Adrenal gland (tissue), 12 donors: ENCODE measurements around the gene TNIP2. TPM values are rescaled to one million over a fixed set of nuclear protein-coding genes. Genes with fewer than 3 reads are reported as not detected.
"Not testable (repeated sequence)": the region's sequence is repeated elsewhere in the genome, so short reads cannot be mapped to it uniquely, and the experiment has no call there.

Experiments used
- DNase-seq, 7 donors: peaks; one replicate each; pipeline ENCODE4 v3.0.0-alpha.2; 2019 to 2020
- H3K27ac ChIP-seq, 5 donors: fragments of 200-600 bp; sonication (generic) in 4 of 5; 1 replicate in 3 of 5; 2 replicates in 2 of 5; pipeline versions ENCODE4 v1.5.1 to v1.8.0; 2016 to 2020; ENCODE audit warnings: mild to moderate bottlenecking in 1 of 5
- H3K27me3 ChIP-seq: fragments of 200-600 bp; 2 replicates; pipeline ENCODE4 v1.8.0; 2021
- H3K36me3 ChIP-seq, 2 donors: fragments of 200-600 bp; replicated peaks in 1 of 2; 1 replicate in 1 of 2; 2 replicates in 1 of 2; pipeline versions ENCODE4 v1.5.1 to v1.8.0; 2018 to 2022
- H3K4me1 ChIP-seq, 2 donors: fragments of 200-600 bp; replicated peaks in 1 of 2; 1 replicate in 1 of 2; 2 replicates in 1 of 2; pipeline versions ENCODE4 v1.5.1 to v1.8.0; 2018 to 2021
- H3K4me3 ChIP-seq, 4 donors: fragments of 200-600 bp; sonication (generic) in 3 of 4; one replicate each; pipeline ENCODE4 v1.5.1; 2016 to 2018
- H3K9me3 ChIP-seq, 3 donors: fragments of 200-600 bp; sonication (generic) in 1 of 3; replicated peaks in 1 of 3; 1 replicate in 2 of 3; 2 replicates in 1 of 3; pipeline versions ENCODE4 v1.5.1 to v1.8.0; 2016 to 2021
- CTCF ChIP-seq, 6 experiments: fragments of 450-650 bp in 4 of 6; fragments of 200-600 bp in 2 of 6; sonication (generic) in 1 of 6; IDR thresholded peaks; 1 replicate in 5 of 6; 2 replicates in 1 of 6; pipeline versions ENCODE4 v1.5.1 to v1.8.0; 2016 to 2021; ENCODE audit warnings: antibody characterized with exemption in 6 of 6, mild to moderate bottlenecking in 2 of 6, moderate library complexity in 1 of 6
- POLR2A ChIP-seq, 2 donors: fragments of 450-650 bp; IDR thresholded peaks; one replicate each; pipeline ENCODE4 v1.6.1; 2017; ENCODE audit warnings: antibody characterized with exemption in 2 of 2, mild to moderate bottlenecking in 2 of 2, moderate library complexity in 1 of 2
- WGBS, 4 donors: extraction: QIAGEN DNeasy Blood & Tissue Kit in 2 of 4; methylation state at CpG; one replicate each; pipeline versions ENCODE4 v1.1.5 to v1.1.7; 2013 to 2017; 5-methylcytosine and 5-hydroxymethylcytosine counted together
- intact Hi-C, 2 donors: fragments of 100-400 bp; cut with DNase I; formaldehyde crosslinking; loops; one replicate each; pipeline versions ENCODE4 v1.14.1 to v1.15.0; 2022 to 2023
- polyA plus RNA-seq, 3 donors: library from polyadenylated mRNA; stranded (reverse); fragments of 200-250 nt in 2 of 3; fragments of 350-450 nt in 1 of 3; fragmentation: Illumina TruSeq in 1 of 3; extraction: RNeasy Lipid Tissue Mini Kit (QIAGEN cat#74804) in 1 of 3; gene quantifications; one replicate each; pipeline ENCODE4 v1.2.3, GENCODE V29; 2013 to 2014
- total RNA-seq, 9 donors: library from RNA; depleted of rRNA in 4 of 9; stranded (reverse); fragments of >200 nt in 4 of 9; fragments of 120-200 nt in 1 of 9; fragmentation: NEBNext Ultra II Directional in 1 of 9; extraction: Animal tissue kit (Norgen Biotek cat#: 25700) in 1 of 9; gene quantifications; one replicate each; pipeline versions ENCODE4 v1.1.0 to v1.2.4, GENCODE V29; 2013 to 2023
- donor health status: healthy with polysubstance abuse.
- donor health status: Bipolar disorder and iron deficiency.
- donor health status: DM: yes; HTN: yes; CAD: no.
- donor health status: DM: no; HTN: no; CAD: no.
- donor health status: DM: no; HTN: no; CAD: no.
- donor health status: DM: yes; HTN: yes; CAD: no.

Gene TNIP2
- total and polyA plus RNA-seq, 12 donors = 7.8 to 57.7 (median 35.7) TPM

- H3K27me3 ChIP-seq = no peaks in the 10 kb centered on the region
- H3K9me3 ChIP-seq = no peaks in the 10 kb centered on the region
- intact Hi-C loops = no loop called here
- TF ChIP-seq CTCF (IDR thresholded peaks at IDR 0.05) (no peak), POLR2A (IDR thresholded peaks at IDR 0.05) (no peak)
- H3K36me3 ChIP-seq = peaks cover 0 to 25% of the 10 kb centered on the region in 2 donors
- H3K4me3 ChIP-seq = no peak overlapping the region
- DNase-seq = no peak
- no peaks in the 10 kb centered on the region for H3K4me1 ChIP-seq
- WGBS, 4 donors = 98 to 99% (median 99%) methylated on average over 6 to 9 of the region's 9 CpGs
- no peak overlapping the region for H3K27ac ChIP-seq
These were observed 26.6 kb downstream of the TNIP2 start for GRCh38 chr4:2729533-2729875.

- H3K9me3 ChIP-seq = no peaks in the 10 kb centered on the region
- H3K4me3 ChIP-seq = no peak overlapping the region
- TF ChIP-seq POLR2A (IDR thresholded peaks at IDR 0.05) (no peak), CTCF (IDR thresholded peaks at IDR 0.05) (no peak)
- H3K36me3 ChIP-seq = peaks cover 0 to 25% of the 10 kb centered on the region in 2 donors
- no peaks in the 10 kb centered on the region for H3K27me3 ChIP-seq
- H3K27ac ChIP-seq = no peak overlapping the region
- intact Hi-C loops = no loop called here
- peak in 1 of 7 donors; percentile 11 for DNase-seq
- H3K4me1 ChIP-seq = no peaks in the 10 kb centered on the region
- WGBS, 4 donors = 90 to 97% (median 97%) methylated on average over 12 of the region's 12 CpGs
These were observed 27.2 kb downstream of the TNIP2 start for GRCh38 chr4:2728806-2729532.

- TF ChIP-seq POLR2A (IDR thresholded peaks at IDR 0.05) = no peak
- no peak for TF ChIP-seq CTCF (IDR thresholded peaks at IDR 0.05)
- 70 to 78% (median 76%) methylated on average over 2 to 3 of the region's 3 CpGs for WGBS, 4 donors
- intact Hi-C loops = no loop called here
- no peak for DNase-seq
- no peaks in the 10 kb centered on the region for H3K4me1 ChIP-seq
- no peaks in the 10 kb centered on the region for H3K9me3 ChIP-seq
- H3K4me3 ChIP-seq = no peak overlapping the region
- peaks cover 0 to 23% of the 10 kb centered on the region in 2 donors for H3K36me3 ChIP-seq
- no peaks in the 10 kb centered on the region for H3K27me3 ChIP-seq
- H3K27ac ChIP-seq = no peak overlapping the region
These were observed 27.9 kb downstream of the TNIP2 start for GRCh38 chr4:2728221-2728620.

DNA sequence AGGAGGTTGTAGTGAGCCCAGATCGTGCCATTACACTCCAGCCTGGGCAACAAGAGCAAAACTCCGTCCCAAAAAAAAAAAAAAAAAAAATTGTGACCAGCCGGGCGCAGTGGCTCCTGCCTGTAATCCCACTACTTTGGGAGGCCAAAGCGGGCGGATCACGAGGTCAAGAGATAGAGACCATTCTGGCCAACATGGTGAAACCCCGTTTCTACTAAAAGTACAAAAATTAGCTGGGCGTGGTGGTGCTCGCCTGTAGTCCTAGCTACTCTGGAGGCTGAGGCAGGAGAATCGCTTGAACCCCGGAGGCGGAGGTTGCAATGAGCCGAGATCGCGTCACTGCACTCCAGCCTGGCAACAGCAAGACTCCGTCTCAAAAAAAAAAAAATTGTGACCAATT lies 29.3 kb downstream of the TNIP2 start:
- H3K9me3 ChIP-seq, H3K27me3 ChIP-seq, H3K4me1 ChIP-seq, H3K27ac ChIP-seq, intact Hi-C loops, H3K4me3 ChIP-seq: not testable (repeated sequence)
- 93 to 97% (median 96%) methylated on average over 17 of the region's 17 CpGs for WGBS, 4 donors
- peaks cover 0 to 10% of the 10 kb centered on the region in 2 donors for H3K36me3 ChIP-seq
- DNase-seq = peak in 1 of 7 donors; percentile 8

DNA sequence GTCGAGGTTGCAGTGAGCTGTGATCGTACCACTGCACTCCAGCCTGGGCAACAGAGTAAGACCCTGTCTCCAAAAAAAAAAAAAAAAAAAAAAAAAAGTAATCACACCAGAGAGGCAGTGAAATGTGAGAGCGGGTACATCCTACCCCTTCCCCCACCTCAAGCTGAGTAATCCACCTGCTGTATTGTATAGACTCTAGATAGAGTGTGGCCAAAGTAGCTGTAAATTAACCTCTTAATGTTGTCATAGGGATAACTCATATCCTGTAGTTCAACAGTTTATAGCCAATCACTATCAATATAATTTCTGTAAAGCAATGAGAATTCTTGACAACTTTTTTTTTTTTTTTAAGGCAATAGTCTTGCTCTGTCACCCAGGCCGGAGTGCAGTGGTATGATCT lies 30.8 kb downstream of the TNIP2 start:
- Histone ChIP-seq H3K4me1 (no peaks in the 10 kb centered on the region), H3K36me3 (peaks cover 0 to 16% of the 10 kb centered on the region in 2 donors), H3K27ac (no peak overlapping the region), H3K4me3 (no peak overlapping the region), H3K9me3 (no peaks in the 10 kb centered on the region), H3K27me3 (no peaks in the 10 kb centered on the region)
- TF ChIP-seq POLR2A (IDR thresholded peaks at IDR 0.05) (no peak), CTCF (IDR thresholded peaks at IDR 0.05) (no peak)
- no peak for DNase-seq
- 88 to 95% (median 93%) methylated on average over 4 of the region's 4 CpGs for WGBS, 4 donors
- intact Hi-C loops = no loop called here
